CD14-positive monocyte (primary cell): ENCODE results near the gene RHNO1. TPM values are rescaled to one million over a fixed set of nuclear protein-coding genes. Genes with fewer than 3 reads are reported as not detected.

Experiments
- DNase-seq, 3 donors: peaks; one replicate each; pipeline ENCODE4 v3.0.0-alpha.2; 2011 to 2022
- H2AFZ ChIP-seq: 2 replicates; pipeline ENCODE4 v1.6.0; 2012; ENCODE audit warnings: mild to moderate bottlenecking, low read depth, low read length, inconsistent platforms; ENCODE audit not compliant: insufficient read depth, poor library complexity, severe bottlenecking
- H3K27ac ChIP-seq, 2 donors: 1 replicate in 1 of 2; 2 replicates in 1 of 2; pipeline ENCODE4 v1.5.1; 2012 to 2013; ENCODE audit warnings: low read length in 2 of 2, control low read depth in 1 of 2, inconsistent platforms in 1 of 2, low read depth in 1 of 2, mild to moderate bottlenecking in 1 of 2
- H3K27me3 ChIP-seq, 2 donors: one replicate each; pipeline versions ENCODE4 v1.6.0 to v1.6.1; 2011 to 2013; ENCODE audit warnings: low read length in 2 of 2; ENCODE audit not compliant: control insufficient read depth in 2 of 2, insufficient read depth in 2 of 2
- H3K36me3 ChIP-seq, 2 donors: replicated peaks in 1 of 2; 1 replicate in 1 of 2; 2 replicates in 1 of 2; pipeline versions ENCODE4 v1.5.1 to v1.6.1; 2012 to 2013; ENCODE audit warnings: low read length in 2 of 2, control low read depth in 1 of 2, inconsistent platforms in 1 of 2, mild to moderate bottlenecking in 1 of 2; ENCODE audit not compliant: insufficient read depth in 2 of 2, control insufficient read depth in 1 of 2
- H3K4me1 ChIP-seq, 2 donors: 1 replicate in 1 of 2; 2 replicates in 1 of 2; pipeline versions ENCODE4 v1.5.1 to v1.6.1; 2012 to 2013; ENCODE audit warnings: low read length in 2 of 2, control low read depth in 1 of 2, inconsistent platforms in 1 of 2, mild to moderate bottlenecking in 1 of 2, moderate library complexity in 1 of 2; ENCODE audit not compliant: insufficient read depth in 2 of 2, control insufficient read depth in 1 of 2
- H3K4me2 ChIP-seq: replicated peaks from 2 replicates; pipeline ENCODE3; 2012; ENCODE audit warnings: low read length, moderate library complexity, mild to moderate bottlenecking; ENCODE audit not compliant: poor library complexity, severe bottlenecking; ENCODE audit errors: extremely low read depth
- H3K4me3 ChIP-seq, 3 experiments: fragments of 200-600 bp in 1 of 3; sonication (generic) in 1 of 3; replicated peaks in 1 of 3; 1 replicate in 2 of 3; 2 replicates in 1 of 3; pipeline ENCODE4 v1.5.1; 2011 to 2013; ENCODE audit warnings: low read length in 3 of 3, mild to moderate bottlenecking in 3 of 3, control low read depth in 2 of 3, low read depth in 2 of 3, inconsistent platforms in 1 of 3, moderate library complexity in 1 of 3
- H3K79me2 ChIP-seq: 2 replicates; pipeline ENCODE4 v1.6.0; 2012; ENCODE audit warnings: mild to moderate bottlenecking, control low read depth, inconsistent platforms, low read length, moderate library complexity; ENCODE audit not compliant: insufficient read depth
- H3K9ac ChIP-seq: 2 replicates; pipeline ENCODE4 v1.6.0; 2017; ENCODE audit warnings: low read length, mild to moderate bottlenecking; ENCODE audit not compliant: insufficient read depth, poor library complexity, severe bottlenecking
- H3K9me3 ChIP-seq, 2 donors: replicated peaks in 1 of 2; 1 replicate in 1 of 2; 2 replicates in 1 of 2; pipeline versions ENCODE4 v1.5.1 to v1.6.1; 2012 to 2013; ENCODE audit warnings: low read length in 2 of 2, control low read depth in 1 of 2; ENCODE audit not compliant: control insufficient read depth in 1 of 2, insufficient read depth in 1 of 2
- H4K20me1 ChIP-seq: 2 replicates; pipeline ENCODE4 v1.6.0; 2012; ENCODE audit warnings: mild to moderate bottlenecking, low read length, control low read depth, moderate library complexity; ENCODE audit not compliant: insufficient read depth
- H3K27ac Mint-ChIP-seq, 7 donors: one replicate each; pipeline ENCODE4 v1.8.0; 2020; ENCODE audit warnings: mild to moderate bottlenecking in 7 of 7, mixed read lengths in 7 of 7, moderate library complexity in 6 of 7, inconsistent platforms in 2 of 7
- H3K27me3 Mint-ChIP-seq, 3 donors: one replicate each; pipeline ENCODE4 v1.8.0; 2021 to 2022; ENCODE audit warnings: low read depth in 3 of 3, mild to moderate bottlenecking in 3 of 3, mixed read lengths in 3 of 3, moderate library complexity in 3 of 3, inconsistent platforms in 1 of 3
- H3K36me3 Mint-ChIP-seq, 2 donors: one replicate each; pipeline ENCODE4 v1.8.0; 2020; ENCODE audit warnings: mixed read lengths in 2 of 2, inconsistent platforms in 1 of 2, mild to moderate bottlenecking in 1 of 2
- H3K4me1 Mint-ChIP-seq: one replicate; pipeline ENCODE4 v1.8.0; 2020; ENCODE audit warnings: mild to moderate bottlenecking, mixed read lengths
- H3K4me3 Mint-ChIP-seq, 2 donors: one replicate each; pipeline ENCODE4 v1.8.0; 2020; ENCODE audit warnings: mild to moderate bottlenecking in 2 of 2, mixed read lengths in 2 of 2, moderate library complexity in 1 of 2
- H3K9me3 Mint-ChIP-seq, 7 donors: one replicate each; pipeline ENCODE4 v1.8.0; 2020 to 2022; ENCODE audit warnings: mixed read lengths in 7 of 7, mild to moderate bottlenecking in 6 of 7, moderate library complexity in 6 of 7, inconsistent platforms in 2 of 7
- CTCF ChIP-seq: fragments of 200-600 bp; IDR thresholded peaks from one replicate; pipeline ENCODE4 v1.8.0; 2022; ENCODE audit warnings: antibody characterized with exemption, mild to moderate bottlenecking
- WGBS: methylation state at CpG from one replicate; pipeline ENCODE4 v1.1.5; 2013; ENCODE audit warnings: missing lambda C conversion rate; ENCODE audit not compliant: insufficient coverage; 5-methylcytosine and 5-hydroxymethylcytosine counted together
- intact Hi-C, 2 donors: fragments of 100-400 bp; cut with micrococcal nuclease; formaldehyde crosslinking; loops; one replicate each; pipeline versions ENCODE4 v1.15.0 to v1.15.1; 2023
- polyA plus RNA-seq, 3 donors: library from polyadenylated mRNA; depleted of rRNA in 1 of 3; unstranded in 2 of 3; stranded (reverse) in 1 of 3; fragments of 300-500 nt in 2 of 3; fragments of >200 nt in 1 of 3; fragmentation: Illumina TruSeq in 2 of 3; gene quantifications; 1 replicate in 2 of 3; 2 replicates in 1 of 3; pipeline ENCODE4 v1.2.3, GENCODE V29; 2012 to 2021

The RHNO1 gene
- polyA plus RNA-seq, 3 donors: 10.2 to 24.7 (median 19.8) TPM

GRCh38 chr12:2832550-2833127, 44.4 kb upstream of the RHNO1 start:
- Histone ChIP-seq H3K27me3 (peaks cover 0 to 4% of the 10 kb centered on the region in 2 donors), H4K20me1 (no peaks in the 10 kb centered on the region), H3K36me3 (peaks cover 12 to 52% of the 10 kb centered on the region in 2 donors), H3K4me2 (no peak overlapping the region), H3K9ac (no peak overlapping the region), H3K9me3 (no peaks in the 10 kb centered on the region), H3K79me2 (no peaks in the 10 kb centered on the region), H3K27ac (no peak overlapping the region), H2AFZ (no peak overlapping the region), H3K4me1 (no peaks in the 10 kb centered on the region), H3K4me3 (no peak overlapping the region)
- Mint-ChIP-seq H3K9me3 (peaks cover 0 to 1% (median 0%) of the 10 kb centered on the region in 7 donors), H3K27me3 (peaks cover 1 to 9% (median 4%) of the 10 kb centered on the region in 3 donors), H3K4me3 (no peak overlapping the region), H3K27ac (peak overlapping the region in 1 of 7 donors; percentile 4), H3K4me1 (peaks cover 10% of the 10 kb centered on the region), H3K36me3 (peaks cover 44 to 52% of the 10 kb centered on the region in 2 donors)
- TF ChIP-seq CTCF: no peak
- intact Hi-C loops: no loop called here
- no peak for DNase-seq
- WGBS: 96% methylated on average over 4 of the region's 6 CpGs

- no peak for DNase-seq
- Histone ChIP-seq H3K36me3 (peaks cover 6 to 50% of the 10 kb centered on the region in 2 donors), H4K20me1 (no peaks in the 10 kb centered on the region), H3K9ac (no peak overlapping the region), H3K27me3 (peaks cover 0 to 4% of the 10 kb centered on the region in 2 donors), H3K27ac (no peak overlapping the region), H3K4me3 (no peak overlapping the region), H3K79me2 (no peaks in the 10 kb centered on the region), H3K9me3 (no peaks in the 10 kb centered on the region), H2AFZ (no peak overlapping the region), H3K4me1 (no peaks in the 10 kb centered on the region), H3K4me2 (no peak overlapping the region)
- 100% methylated on average over 3 of the region's 5 CpGs for WGBS
- Mint-ChIP-seq H3K4me3 (no peak overlapping the region), H3K9me3 (peaks cover 0 to 1% (median 0%) of the 10 kb centered on the region in 7 donors), H3K27ac (no peak overlapping the region), H3K36me3 (peaks cover 39 to 48% of the 10 kb centered on the region in 2 donors), H3K27me3 (peaks cover 1 to 9% (median 4%) of the 10 kb centered on the region in 3 donors), H3K4me1 (peaks cover 10% of the 10 kb centered on the region)
- TF ChIP-seq CTCF: no peak
- intact Hi-C loops: no loop called here
Observed at GRCh38 chr12:2833327-2833726, 43.7 kb upstream of the RHNO1 start.
